ENCODE data around the gene MFAP2. TPM values are rescaled to one million over a fixed set of nuclear protein-coding genes. Genes with fewer than 3 reads are reported as not detected.

Gene MFAP2
- total RNA-seq, 4 donors from 2014 or later = 1.9 to 8.4 (median 2.1) TPM; not detected in 1

DNA sequence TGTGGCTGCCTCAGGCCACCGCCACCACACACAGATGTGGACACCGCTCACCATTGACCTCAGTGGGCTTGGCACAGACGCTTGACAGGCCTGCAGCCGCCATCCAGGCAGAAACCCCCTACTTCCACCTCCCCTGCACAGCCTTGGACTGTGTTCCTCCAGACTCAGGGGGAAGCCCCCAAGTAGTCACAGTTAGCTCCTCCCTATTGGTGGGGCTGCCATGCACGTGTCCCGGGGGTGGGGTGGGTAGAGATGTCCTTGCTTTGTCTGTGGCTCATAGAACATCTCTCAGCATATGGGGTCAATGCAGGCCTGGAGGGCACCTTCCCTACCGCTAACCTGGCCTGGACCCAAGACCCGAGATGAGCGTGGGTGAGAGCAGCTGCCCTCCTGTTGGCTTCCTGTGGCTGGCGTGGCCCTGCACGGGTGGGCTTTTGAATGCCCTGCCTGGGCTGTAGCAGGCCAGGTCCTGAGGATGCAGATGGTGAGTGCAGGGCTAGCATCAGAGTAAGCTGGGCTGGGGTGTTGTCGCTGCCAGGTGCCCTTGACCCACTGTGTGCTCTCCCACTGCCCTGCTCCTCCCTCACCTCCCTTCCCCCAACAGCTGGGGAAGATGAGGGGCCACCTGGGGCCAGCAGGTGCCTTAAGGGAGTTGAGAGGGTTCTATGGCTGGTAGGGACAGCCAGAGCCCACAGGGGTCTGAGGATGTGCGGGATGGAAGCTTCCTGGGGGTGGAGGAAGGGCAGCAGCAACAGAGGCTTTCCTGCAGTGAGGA, 52.5 kb downstream of the MFAP2 start:
- TF ChIP-seq, protein P1, sequence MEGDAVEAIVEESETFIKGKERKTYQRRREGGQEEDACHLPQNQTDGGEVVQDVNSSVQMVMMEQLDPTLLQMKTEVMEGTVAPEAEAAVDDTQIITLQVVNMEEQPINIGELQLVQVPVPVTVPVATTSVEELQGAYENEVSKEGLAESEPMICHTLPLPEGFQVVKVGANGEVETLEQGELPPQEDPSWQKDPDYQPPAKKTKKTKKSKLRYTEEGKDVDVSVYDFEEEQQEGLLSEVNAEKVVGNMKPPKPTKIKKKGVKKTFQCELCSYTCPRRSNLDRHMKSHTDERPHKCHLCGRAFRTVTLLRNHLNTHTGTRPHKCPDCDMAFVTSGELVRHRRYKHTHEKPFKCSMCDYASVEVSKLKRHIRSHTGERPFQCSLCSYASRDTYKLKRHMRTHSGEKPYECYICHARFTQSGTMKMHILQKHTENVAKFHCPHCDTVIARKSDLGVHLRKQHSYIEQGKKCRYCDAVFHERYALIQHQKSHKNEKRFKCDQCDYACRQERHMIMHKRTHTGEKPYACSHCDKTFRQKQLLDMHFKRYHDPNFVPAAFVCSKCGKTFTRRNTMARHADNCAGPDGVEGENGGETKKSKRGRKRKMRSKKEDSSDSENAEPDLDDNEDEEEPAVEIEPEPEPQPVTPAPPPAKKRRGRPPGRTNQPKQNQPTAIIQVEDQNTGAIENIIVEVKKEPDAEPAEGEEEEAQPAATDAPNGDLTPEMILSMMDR (IDR thresholded peaks at IDR 0.05) = no peak
- no peak for TF ChIP-seq POLR2A (IDR thresholded peaks at IDR 0.05)
- no peaks in the 10 kb centered on the region for H3K9me3 ChIP-seq

DNA sequence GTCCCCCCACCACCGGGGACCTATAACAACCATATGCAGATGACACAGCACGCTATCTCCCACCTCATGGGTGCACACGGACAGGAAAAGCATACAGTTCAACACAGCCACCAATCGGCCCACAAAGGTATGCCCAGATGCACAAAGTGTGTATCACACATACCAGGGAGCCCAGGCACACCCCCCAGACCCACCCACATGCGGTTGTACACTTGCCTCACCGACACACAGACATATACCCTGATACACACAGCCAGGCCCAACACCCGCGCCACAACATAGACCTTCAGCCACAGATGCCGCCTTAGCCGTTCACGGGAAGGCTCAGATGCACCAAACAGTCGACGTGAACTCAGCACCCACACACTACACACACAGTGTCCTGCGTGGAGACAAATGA, 53.2 kb downstream of the MFAP2 start:
- H3K4me1 ChIP-seq = no peaks in the 10 kb centered on the region
- no peaks in the 10 kb centered on the region for H3K9me3 ChIP-seq
- H3K4me3 ChIP-seq = no peak overlapping the region
- no peaks in the 10 kb centered on the region for H3K27me3 ChIP-seq
- TF ChIP-seq POLR2A (IDR thresholded peaks at IDR 0.05) = no peak
- TF ChIP-seq, protein P1 (IDR thresholded peaks at IDR 0.05) = no peak
- DNase-seq = no peak
- no peak overlapping the region for H3K27ac ChIP-seq
- no peaks in the 10 kb centered on the region for H3K36me3 ChIP-seq

More for the DNA sequence above, 52.5 kb downstream of the MFAP2 start:
- Histone ChIP-seq H3K4me3 (no peak overlapping the region), H3K36me3 (no peaks in the 10 kb centered on the region), H3K27me3 (no peaks in the 10 kb centered on the region), H3K4me1 (no peaks in the 10 kb centered on the region), H3K27ac (no peak overlapping the region)
- DNase-seq = no peak

- Histone ChIP-seq H3K36me3 (no peaks in the 10 kb centered on the region), H3K9me3 (no peaks in the 10 kb centered on the region), H3K4me1 (peaks cover 0 to 6% (median 5%) of the 10 kb centered on the region in 4 donors), H3K4me3 (no peak overlapping the region), H3K27me3 (no peaks in the 10 kb centered on the region), H3K27ac (no peak overlapping the region)
- DNase-seq = no peak
- TF ChIP-seq POLR2A (IDR thresholded peaks at IDR 0.05) = no peak
- TF ChIP-seq, protein P1 (IDR thresholded peaks at IDR 0.05) = no peak
Measured at GRCh38 chr1:16926491-16927073, 53.8 kb downstream of the MFAP2 start.

DNA sequence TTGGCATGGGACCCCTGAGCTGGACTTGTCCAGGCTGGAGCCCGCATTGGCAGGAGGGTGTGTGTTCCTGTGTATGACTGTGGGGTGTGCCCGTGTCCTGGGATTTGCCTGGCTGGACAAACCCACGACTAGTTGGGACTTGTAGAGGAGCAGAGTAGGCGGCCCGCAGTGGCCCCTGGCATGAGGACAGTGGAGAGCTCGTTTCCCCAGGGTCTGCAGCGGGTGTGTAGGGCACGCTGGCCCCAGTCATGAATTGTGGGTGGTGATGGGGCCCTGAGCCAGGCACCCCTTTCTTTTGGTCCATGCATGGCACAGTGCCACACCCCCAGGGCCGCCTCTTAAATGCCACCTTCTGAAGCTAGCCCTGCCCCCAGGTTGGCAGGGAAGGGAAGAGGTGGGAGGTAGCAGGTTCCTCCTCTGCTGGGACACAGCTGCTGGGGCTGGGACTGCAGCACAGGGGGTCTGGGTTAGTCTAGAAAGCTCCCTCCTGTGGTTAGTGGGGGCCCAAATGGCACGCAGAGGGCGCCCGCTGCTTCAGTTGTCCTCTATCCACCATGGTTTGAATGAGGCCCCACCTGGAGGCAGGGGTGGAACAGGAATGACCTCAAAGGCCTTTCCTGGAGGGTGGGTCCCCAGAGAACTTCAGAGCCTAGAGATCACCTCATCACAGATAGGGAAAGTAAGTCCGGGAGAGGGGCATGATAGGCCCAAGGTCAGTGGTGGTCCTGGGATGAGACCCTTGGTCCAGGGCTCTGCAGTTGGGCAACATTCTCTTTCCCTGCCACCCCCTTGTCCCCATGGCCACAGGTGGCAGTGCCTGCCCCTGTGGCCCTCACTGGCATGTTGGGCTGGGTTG, 54.6 kb downstream of the MFAP2 start:
- H3K27ac ChIP-seq = no peak overlapping the region
- TF ChIP-seq, protein P1 (IDR thresholded peaks at IDR 0.05) = no peak
- no peak for TF ChIP-seq POLR2A (IDR thresholded peaks at IDR 0.05)
- H3K4me3 ChIP-seq = no peak overlapping the region
- DNase-seq = peak in 2 of 3 donors; percentile 43 to 51
- no peaks in the 10 kb centered on the region for H3K9me3 ChIP-seq
- H3K27me3 ChIP-seq = no peaks in the 10 kb centered on the region
- peaks cover 0 to 10% (median 6%) of the 10 kb centered on the region in 4 donors for H3K4me1 ChIP-seq
- no peaks in the 10 kb centered on the region for H3K36me3 ChIP-seq

DNA sequence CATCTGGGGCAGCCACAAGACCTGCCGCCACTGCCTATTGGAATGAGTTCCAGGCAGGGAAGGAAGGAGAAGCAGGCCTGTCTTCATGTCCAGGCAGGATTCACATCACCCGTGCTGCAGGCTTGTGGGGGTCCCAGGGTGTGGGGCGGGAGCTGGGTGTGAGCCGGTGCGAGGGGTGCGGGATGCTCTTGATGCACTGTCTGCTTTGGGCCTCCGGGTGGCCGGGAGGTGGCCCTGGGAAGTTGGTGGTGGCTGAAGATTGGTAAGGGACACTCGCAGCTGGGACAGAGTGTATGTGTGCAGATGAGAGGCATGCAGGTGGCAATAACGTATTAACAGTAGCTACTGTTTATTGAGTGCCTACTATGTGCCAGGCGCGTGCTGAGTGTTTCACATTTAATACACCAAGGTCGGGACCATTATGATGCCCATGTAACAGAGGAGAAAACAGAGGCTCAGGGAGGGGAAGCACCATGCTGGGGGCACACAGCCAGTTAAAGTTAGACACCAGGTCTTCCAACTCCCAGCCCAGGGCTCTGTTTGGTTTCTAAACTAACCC, 55.4 kb downstream of the MFAP2 start:
- Histone ChIP-seq H3K4me1 (peaks cover 0 to 10% (median 6%) of the 10 kb centered on the region in 4 donors), H3K36me3 (no peaks in the 10 kb centered on the region), H3K27me3 (no peaks in the 10 kb centered on the region), H3K4me3 (no peak overlapping the region), H3K27ac (no peak overlapping the region), H3K9me3 (no peaks in the 10 kb centered on the region)
- TF ChIP-seq POLR2A (IDR thresholded peaks at IDR 0.05) = no peak
- TF ChIP-seq, protein P1 (IDR thresholded peaks at IDR 0.05) = no peak
- peak in 2 of 3 donors; percentile 45 to 51 for DNase-seq

Measured in Peyer's patch (tissue), 4 donors.